Prostate gland (tissue), 2 donors: ENCODE results near the gene ASB8.

Source experiments
- POLR2A ChIP-seq: fragments of 450-650 bp; IDR thresholded peaks from one replicate; pipeline ENCODE4 v1.6.1; 2016; ENCODE audit warnings: antibody characterized with exemption, mild to moderate bottlenecking
- TF ChIP-seq, protein P1 (sequence below), 4 experiments: fragments of 200-600 bp in 2 of 4; fragments of 450-650 bp in 2 of 4; sonication (generic) in 2 of 4; IDR thresholded peaks; 1 replicate in 3 of 4; 2 replicates in 1 of 4; pipeline ENCODE4 v1.5.1; 2016 to 2019; ENCODE audit warnings: antibody characterized with exemption in 4 of 4, mild to moderate bottlenecking in 2 of 4, moderate library complexity in 2 of 4

DNA sequence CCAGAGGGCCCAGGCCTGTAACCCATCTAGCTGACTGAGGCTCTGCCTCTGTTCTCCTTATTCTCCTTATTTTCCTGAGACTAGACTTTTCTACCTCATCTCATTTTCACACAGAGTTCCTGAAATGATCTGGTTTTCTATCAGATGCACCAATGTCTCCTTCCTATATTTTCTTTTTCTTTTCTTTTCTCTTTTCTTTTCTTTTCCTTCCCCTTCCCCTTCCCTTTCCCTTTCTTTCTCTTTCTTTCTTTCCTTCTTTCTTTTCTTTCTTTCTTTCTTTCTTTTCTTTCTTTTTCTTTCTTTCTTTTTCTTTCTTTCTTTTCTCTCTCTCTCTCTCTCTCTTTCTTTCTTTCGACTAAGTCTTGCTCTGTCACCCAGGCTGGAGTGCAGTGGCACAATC, 23.1 kb upstream of the ASB8 start:
- TF ChIP-seq, protein P1, sequence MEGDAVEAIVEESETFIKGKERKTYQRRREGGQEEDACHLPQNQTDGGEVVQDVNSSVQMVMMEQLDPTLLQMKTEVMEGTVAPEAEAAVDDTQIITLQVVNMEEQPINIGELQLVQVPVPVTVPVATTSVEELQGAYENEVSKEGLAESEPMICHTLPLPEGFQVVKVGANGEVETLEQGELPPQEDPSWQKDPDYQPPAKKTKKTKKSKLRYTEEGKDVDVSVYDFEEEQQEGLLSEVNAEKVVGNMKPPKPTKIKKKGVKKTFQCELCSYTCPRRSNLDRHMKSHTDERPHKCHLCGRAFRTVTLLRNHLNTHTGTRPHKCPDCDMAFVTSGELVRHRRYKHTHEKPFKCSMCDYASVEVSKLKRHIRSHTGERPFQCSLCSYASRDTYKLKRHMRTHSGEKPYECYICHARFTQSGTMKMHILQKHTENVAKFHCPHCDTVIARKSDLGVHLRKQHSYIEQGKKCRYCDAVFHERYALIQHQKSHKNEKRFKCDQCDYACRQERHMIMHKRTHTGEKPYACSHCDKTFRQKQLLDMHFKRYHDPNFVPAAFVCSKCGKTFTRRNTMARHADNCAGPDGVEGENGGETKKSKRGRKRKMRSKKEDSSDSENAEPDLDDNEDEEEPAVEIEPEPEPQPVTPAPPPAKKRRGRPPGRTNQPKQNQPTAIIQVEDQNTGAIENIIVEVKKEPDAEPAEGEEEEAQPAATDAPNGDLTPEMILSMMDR (IDR thresholded peaks at IDR 0.05) = no peak
- no peak for TF ChIP-seq POLR2A
